HFF-Myc (cell line): ENCODE measurements around the gene MLLT3.

ENCODE experiments used
- DNase-seq: peaks from one replicate; pipeline ENCODE4 v3.0.0-alpha.2; 2011; ENCODE audit warnings: low read depth; ENCODE audit errors: extremely low read depth
- H3K4me3 ChIP-seq: replicated peaks from 2 replicates; pipeline ENCODE4 v1.5.1; 2011; ENCODE audit warnings: low read depth, mild to moderate bottlenecking, control low read depth, low read length
- CTCF ChIP-seq: IDR thresholded peaks from 2 replicates; pipeline ENCODE4 v1.5.1; 2012; ENCODE audit warnings: mild to moderate bottlenecking, low read depth, low read length, control low read depth; ENCODE audit errors: missing control alignments

Gene MLLT3

GRCh38 chr9:20598367-20598766 lies 23.9 kb downstream of the MLLT3 start:
- H3K4me3 ChIP-seq = no peak overlapping the region
- no peak for TF ChIP-seq CTCF
- DNase-seq = no peak

- no peak for DNase-seq
- H3K4me3 ChIP-seq = no peak overlapping the region
Observed at GRCh38 chr9:20597862-20598261, 24.4 kb downstream of the MLLT3 start.

GRCh38 chr9:20594608-20595007 lies 27.7 kb downstream of the MLLT3 start:
- DNase-seq = no peak
- no peak for TF ChIP-seq CTCF

More at GRCh38 chr9:20597862-20598261, 24.4 kb downstream of the MLLT3 start:
- no peak for TF ChIP-seq CTCF

GRCh38 chr9:20593537-20593936 lies 28.8 kb downstream of the MLLT3 start:
- no peak overlapping the region for H3K4me3 ChIP-seq
- DNase-seq = peak; percentile 22
- no peak for TF ChIP-seq CTCF

More at GRCh38 chr9:20594608-20595007, 27.7 kb downstream of the MLLT3 start:
- no peak overlapping the region for H3K4me3 ChIP-seq

GRCh38 chr9:20593105-20593504 lies 29.2 kb downstream of the MLLT3 start:
- no peak overlapping the region for H3K4me3 ChIP-seq
- no peak for DNase-seq
- TF ChIP-seq CTCF = no peak

GRCh38 chr9:20592673-20593072 lies 29.6 kb downstream of the MLLT3 start:
- H3K4me3 ChIP-seq = no peak overlapping the region
- no peak for DNase-seq
- TF ChIP-seq CTCF = no peak

- DNase-seq = no peak
- TF ChIP-seq CTCF = peak; percentile 11
Observed at GRCh38 chr9:20591223-20591622, 31.1 kb downstream of the MLLT3 start.

More at GRCh38 chr9:20591223-20591622, 31.1 kb downstream of the MLLT3 start:
- H3K4me3 ChIP-seq = no peak overlapping the region
